DMS114 treated with DMSO at 0.1 percent for 48 hours (cell line): Measurements from ENCODE around the gene RGS19.

Source experiments
- DNase-seq: peaks from one replicate; lab custom pipeline; 2025; ENCODE audit not compliant: unreplicated experiment; lab: John Stamatoyannopoulos, UW

The RGS19 gene

GRCh38 chr20:64077876-64078551 is 1.3 kb downstream of the RGS19 start:
- DNase-seq = no peak

GRCh38 chr20:64077541-64077875 is 1.8 kb downstream of the RGS19 start:
- no peak for DNase-seq

GRCh38 chr20:64077094-64077493 is 2.2 kb downstream of the RGS19 start:
- DNase-seq = no peak

GRCh38 chr20:64076061-64076997 is 3.0 kb downstream of the RGS19 start:
- DNase-seq = no peak

GRCh38 chr20:64075556-64075955 is 3.8 kb downstream of the RGS19 start:
- DNase-seq = no peak

GRCh38 chr20:64074963-64075362 is 4.4 kb downstream of the RGS19 start:
- DNase-seq = no peak

GRCh38 chr20:64074184-64074789 is 5.0 kb downstream of the RGS19 start:
- DNase-seq = no peak

- no peak for DNase-seq
Measured at GRCh38 chr20:64073476-64074183, 5.7 kb downstream of the RGS19 start.

GRCh38 chr20:64072498-64073063 is 6.7 kb downstream of the RGS19 start:
- no peak for DNase-seq

- DNase-seq = no peak
Measured at GRCh38 chr20:64071341-64072332, 7.7 kb downstream of the RGS19 start.

GRCh38 chr20:64070244-64070993 is 8.9 kb downstream of the RGS19 start:
- DNase-seq = no peak

GRCh38 chr20:64069614-64070243 is 9.6 kb downstream of the RGS19 start:
- no peak for DNase-seq

GRCh38 chr20:64069209-64069613 is 10.1 kb downstream of the RGS19 start:
- no peak for DNase-seq

- no peak for DNase-seq
Measured at GRCh38 chr20:64068386-64069208, 10.7 kb downstream of the RGS19 start.

GRCh38 chr20:64067733-64068307 is 11.5 kb downstream of the RGS19 start:
- no peak for DNase-seq

- DNase-seq = no peak
Measured at GRCh38 chr20:64067005-64067632, 12.2 kb downstream of the RGS19 start.

- DNase-seq = no peak
Measured at GRCh38 chr20:64065974-64066343, 13.4 kb downstream of the RGS19 start.
